Fibroblast of skin of right quadriceps (primary cell): ENCODE measurements around the gene HAUS7.

Experiments used
- DNase-seq: peaks from one replicate; pipeline ENCODE4 v3.0.0-alpha.2; 2013

Gene HAUS7

DNA sequence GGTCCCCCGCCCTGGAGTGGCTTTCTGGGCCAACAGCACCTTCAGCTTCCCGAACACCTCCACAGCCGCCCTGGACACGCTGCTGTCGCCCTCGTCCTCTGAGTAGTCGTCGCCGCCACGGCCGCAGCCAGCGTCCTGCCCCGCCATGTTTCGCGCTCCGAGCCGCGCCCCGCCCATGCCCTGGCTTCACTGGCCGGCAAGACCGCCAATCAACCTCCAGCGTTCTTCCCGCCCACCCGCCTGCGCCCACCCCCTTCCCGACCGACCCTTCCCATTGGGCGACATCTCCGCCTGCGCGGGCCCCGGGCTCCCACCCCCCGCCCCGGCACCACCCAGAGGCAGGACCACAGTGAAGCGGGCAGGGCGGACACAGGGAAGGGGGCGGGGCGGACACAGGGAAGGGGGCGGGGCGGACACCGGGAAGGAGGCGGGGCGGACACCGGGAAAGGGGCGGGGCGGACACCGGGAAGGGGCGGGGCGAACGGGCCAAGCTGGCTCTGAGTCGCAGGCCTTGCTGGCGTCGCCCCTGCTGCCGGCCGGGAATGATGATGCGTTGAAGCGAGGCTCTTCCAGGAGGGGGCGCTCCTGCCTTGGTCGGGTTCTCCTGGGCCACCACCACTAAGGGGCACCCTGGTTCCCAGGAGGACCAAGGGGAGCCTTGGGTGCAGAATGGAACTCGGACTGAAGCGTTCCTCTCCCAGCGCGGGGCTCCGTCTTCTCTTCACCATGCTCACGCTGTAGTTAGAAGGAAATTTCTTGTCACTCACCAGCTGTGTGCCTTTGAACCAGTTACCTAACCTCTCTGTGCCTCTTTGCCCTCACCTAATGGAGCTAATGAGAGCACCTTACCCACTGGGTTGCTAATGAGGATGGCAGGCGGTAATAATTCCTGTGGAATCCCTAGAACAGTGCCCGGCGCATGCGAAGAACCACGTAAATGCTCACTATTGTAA, at the start of gene HAUS7:
Gene HAUS7 (minus strand): TSS at position 166 of the 953 bp plus-strand sequence. CDS start 19 bp downstream, at position 147.
- peak; percentile 91 for DNase-seq

DNA sequence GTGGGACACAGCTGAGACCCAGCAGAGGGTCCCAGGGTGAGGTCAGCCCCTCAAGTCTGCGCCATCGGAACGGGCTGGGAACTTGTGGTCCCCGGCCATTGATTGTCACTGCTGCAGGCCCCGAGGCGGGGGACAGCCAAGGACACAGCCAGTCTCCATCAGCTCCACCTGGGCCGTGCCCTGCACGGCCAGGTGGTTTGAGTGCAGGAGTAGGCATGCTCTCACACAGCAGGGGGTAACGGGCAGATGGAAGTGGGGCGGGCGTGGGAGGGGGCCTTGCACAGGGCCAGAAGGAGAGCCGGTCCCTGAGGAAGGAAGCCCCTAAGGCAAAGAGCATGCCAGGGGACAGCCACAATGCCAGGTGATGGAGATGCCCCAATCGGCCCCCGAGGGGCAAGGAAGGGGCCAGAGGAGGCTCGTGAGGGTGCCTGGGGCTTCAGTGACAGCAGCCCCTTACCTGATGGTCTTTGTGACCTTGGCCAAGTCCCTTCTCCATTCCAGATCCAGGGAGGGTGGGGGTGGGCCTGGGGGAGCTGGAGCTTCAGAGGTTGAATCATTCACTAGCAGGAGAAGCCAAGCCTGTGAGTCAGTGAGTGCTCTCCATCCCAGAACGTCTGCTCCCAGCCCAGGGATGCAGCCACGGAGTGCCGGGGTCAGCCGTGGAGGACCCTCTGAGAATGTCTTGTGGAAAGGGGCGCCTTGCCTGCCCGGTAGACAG, 49.4 kb upstream of the HAUS7 start:
- DNase-seq = peak; percentile 55

DNA sequence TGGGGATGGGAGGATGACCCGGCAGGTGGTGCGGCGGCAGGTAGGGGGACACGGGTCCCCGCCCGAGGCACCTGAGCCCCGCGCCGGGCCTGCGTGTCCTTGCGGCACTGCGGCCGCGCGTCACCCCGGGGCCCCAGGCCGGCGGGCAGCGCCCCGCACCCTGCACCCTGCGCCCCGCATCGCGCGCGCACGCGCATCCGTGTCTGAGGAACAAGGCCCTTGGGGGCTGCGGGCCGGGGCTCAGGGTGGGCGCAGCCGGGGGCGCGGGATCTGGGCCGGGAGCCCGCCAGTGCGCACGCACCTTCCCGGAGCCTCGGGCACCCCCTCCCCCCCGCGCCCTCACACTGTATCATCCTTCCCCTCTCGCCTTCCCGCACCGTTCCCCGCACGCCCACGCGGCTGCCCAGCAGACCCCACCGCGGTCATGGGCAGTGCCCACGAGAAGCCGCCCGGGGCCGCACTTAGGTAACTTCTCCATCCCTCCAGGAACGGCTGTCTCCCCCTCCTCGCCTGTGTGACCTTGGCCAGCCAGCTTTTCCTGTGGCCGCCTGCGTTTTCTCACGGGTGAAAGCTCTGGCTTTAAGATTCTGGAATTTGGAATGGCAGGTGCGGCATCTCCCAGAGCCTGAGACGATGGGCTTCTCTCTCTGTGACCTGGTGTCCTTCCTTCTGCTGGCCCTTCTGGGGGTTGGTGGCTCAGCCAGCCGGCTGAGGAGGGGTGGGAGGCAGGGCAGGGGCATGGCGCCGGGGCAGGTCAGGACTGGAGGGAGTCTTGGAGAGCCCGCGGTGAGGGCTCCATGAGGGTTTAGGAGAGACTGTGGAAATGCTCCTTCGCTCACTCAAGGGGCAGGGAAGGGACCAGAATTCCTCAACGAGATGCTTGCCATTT, 47.8 kb upstream of the HAUS7 start:
- DNase-seq = no peak

DNA sequence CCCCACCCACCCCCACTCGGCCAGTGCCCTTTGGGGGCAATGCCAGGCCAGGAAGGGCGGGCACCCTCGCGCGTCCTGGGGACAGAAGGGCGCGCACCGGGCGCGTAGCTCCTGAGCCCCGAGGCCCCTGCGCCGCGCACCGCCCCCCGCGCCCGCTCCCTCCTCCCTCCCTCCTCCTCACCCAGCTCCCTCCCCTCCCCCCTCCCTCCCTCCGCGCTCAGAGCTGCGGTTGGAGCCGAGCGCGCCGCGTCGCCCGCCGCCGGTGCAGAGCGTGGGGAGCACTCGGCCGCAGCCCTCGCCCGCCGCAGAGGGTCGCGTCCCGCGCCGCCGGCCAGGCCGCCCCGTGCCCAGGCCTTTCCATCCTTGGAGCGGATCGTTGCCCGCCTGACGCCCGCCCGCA, 47.0 kb upstream of the HAUS7 start, which contains the start of gene ATP2B3:
Gene ATP2B3 (plus strand): TSS at position 220 of the 400 bp plus-strand sequence. CDS start 18,606 bp downstream, outside the sequence.
- no peak for DNase-seq

DNA sequence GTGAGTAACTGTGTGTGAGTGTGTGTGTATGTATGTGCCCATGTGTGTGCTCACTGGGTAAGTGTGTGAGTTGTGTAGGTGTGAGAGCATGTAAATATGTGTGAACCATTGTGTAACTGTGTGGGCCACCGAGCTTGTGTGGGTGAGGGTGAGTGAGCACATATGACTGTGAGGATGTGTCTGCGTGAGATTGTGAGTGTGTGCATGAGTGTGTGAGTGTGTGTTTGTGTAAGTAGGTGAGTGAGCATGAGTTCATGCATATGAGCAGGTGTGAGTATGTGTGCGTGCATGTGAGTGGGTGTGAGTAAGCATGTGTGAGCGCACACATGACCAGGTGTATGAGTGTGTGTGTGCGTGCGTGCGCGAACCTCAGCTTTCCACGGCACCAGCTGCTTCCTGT, 45.7 kb upstream of the HAUS7 start:
- no peak for DNase-seq

DNA sequence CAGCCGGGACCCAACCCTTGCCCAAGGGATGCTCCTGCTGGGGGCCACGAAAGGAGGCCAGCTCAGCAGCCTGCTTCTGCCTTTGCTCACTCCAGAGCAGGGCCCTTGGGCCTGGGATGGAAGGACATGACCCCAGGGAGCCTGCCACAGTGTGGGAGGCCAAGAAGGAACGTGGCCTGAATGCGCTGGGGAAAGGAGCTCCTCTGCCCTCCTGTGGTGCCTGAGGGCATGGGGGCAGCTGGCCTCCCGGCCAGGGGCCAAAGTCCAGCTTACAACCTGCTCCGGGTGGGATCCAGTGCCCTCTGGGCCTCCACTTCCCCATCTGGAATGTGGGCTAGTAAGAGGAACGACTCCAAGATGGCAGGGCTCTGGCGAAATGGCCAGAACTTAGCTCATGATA, 45.1 kb upstream of the HAUS7 start:
- no peak for DNase-seq

DNA sequence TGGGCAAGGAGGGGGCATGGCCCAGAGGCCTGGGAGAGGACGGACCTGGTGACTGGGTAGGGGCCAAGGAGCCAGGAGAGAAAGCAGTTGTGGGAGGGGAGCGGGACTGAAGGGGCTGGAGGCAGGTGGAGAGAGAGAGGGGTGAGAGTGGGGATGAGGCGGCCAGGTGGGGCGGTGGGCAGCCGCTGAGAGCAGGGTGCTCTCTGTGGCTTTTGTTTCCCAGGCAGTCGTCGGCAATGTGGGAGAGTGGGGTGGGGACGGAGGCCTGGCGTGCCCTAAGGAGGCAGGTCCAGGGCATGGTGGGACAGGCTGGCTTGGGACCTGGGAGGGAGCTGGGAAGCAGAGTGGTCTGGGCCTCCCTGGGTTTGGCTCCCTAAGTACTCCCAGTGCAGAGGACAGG, 43.9 kb upstream of the HAUS7 start:
- no peak for DNase-seq

DNA sequence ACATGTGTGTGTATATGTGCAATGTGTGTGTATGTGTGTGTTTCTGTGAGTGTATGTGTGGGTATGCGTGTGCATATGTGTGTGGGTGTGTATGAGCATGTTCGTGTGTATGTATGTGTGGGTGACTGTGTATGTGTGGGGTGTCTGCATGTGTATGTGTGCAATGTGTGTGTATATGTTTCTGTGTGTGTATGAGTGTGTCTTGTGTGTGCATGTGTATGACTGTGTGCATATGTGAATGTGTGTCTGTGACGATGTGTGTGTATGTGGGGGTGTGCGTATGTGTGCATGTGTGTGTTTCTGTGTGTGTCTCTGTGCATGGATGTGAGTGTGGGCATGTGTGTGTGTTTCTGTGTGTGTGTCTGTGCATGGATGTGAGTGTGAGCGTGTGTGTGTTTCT, 42.9 kb upstream of the HAUS7 start:
- no peak for DNase-seq

DNA sequence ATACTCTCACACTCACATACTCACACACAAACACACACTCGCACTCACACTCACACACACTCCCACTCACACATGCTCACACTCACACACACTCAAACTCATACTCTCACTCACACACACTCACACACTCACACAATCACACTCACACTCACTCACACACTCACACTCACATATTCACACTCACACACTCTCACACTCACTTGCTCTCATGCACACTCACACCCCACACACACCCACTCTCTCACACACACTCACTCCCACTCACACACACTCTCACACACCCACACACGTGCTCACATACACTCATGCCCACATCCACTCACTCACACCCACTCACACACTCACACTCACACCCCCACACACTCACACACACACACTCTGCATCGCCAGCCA, 42.1 kb upstream of the HAUS7 start:
- no peak for DNase-seq

DNA sequence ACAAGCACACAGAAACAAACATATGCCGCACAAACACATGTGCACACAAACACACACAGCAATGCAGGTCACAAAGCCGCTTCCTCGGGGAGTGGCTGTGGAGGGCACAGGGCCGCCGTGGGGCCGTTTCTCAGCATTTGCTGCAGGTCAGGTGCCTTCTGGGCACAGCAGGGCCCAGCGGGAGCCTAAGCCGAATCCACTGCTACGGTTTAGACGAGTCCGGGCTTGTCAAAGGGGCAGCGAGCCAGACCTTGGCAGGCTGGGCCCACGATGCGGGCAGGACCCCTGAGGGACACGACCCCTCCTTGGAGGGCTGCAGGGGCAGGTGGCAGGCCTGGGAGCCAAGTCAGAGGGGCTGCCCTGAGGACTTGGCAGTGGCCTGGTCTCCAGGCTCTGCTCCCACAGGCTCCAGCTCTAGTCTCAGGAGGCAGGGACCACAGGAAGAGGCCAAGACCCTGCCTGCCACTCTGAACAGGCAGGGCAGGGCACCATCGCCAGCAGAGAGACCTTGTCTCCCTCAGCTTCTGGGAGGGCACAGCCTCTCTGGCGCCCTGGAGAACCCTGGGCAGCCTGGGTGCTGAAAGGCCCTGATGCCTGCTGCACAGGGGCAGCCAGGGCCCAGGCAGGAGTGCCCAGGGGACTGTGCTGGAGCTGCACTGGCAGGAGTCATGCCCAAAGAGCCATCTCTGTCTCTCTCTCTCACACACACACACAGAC, 41.6 kb upstream of the HAUS7 start:
- DNase-seq = no peak

DNA sequence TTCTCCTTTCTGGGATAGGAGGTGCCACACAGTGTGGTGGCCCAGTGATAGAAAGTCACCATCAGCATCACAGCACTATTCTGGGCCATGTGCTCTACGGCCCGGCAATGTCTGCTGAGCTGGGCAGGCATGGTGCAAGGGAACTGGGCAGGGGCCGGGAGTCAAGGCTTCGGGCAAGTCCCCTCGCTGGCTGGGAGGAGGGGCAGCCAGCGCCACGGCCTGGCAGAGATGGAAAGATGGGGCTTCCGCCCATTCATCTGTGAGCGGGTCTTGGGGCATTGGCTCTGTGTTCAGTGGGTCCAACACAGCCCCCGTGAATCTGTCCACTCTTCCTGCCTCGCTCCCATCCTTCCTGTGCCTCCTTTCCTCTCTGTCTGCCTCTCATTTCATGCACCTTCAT, 40.0 kb upstream of the HAUS7 start:
- no peak for DNase-seq

DNA sequence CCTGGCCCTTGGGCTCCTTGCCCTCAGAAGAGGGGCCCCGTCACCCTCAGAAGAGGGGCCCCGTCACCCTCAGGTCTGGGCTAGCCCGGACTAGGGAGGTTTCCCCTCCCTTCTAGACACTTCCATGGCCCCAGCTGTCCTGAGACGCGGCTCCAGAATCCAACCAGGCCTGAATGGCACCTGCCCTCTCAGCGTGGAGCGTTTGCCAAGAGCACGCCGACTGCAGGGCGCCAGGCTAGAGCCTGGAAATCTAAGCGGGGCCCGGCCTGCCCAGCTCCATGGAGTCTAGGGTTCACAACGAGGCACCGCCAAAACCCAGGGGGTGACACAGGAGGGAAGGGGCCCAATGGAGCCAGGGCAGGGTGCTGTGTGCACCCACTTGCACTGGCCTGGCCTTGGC, 39.2 kb upstream of the HAUS7 start:
- DNase-seq = no peak

DNA sequence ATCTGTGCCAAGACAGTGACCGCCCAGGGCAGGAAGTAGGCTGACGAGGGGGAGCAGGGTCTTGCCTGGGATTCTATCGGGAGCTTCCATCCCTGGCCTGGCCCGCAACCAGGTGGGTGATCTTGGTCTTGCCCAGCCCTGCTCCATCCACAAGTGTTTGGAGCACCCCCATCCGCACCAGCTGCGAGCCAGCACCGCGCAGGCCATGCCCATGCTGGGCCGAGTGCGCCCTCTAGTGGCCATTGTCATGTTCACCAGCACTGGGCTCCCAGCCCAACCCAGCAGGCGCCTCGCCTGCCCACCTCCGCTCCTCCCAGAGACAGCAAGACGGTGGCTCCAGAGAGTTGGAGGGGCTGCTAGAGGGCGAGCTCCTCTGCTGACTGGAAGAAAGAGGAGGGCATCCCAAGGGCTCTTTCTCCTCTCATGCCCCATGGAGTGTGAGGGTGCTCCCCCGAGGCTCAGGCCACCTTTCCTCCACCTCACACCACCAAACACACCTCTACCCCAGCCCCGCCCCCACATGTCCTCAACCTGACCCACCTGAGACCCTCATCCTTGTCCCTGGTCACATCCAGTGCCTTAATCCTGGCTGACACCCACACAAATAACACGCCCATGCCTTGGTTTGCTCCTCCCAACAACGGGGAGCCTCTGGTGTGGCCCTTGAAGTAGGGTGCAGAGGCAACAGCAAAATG, 37.3 kb upstream of the HAUS7 start:
- peak; percentile 62 for DNase-seq

DNA sequence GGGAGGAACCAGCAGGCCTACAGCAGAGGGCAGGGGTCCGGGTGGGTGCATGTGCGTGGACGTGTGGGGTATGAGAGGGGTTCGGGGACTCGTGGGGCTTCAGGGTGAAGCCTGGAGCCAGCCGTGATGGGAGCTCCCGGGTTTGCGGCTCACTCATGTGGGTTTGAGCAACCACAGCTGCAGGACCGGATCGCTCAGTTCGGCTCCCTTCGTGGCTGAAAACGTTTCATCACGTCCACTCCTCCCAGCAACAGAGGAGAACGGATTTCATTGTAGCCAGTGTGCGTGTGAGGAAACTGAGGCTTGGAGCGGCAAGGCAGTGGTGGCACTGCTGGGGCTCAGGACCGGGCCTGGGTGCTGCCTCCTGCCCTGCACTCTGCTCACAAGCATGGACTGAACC, 35.0 kb upstream of the HAUS7 start:
- DNase-seq = no peak

DNA sequence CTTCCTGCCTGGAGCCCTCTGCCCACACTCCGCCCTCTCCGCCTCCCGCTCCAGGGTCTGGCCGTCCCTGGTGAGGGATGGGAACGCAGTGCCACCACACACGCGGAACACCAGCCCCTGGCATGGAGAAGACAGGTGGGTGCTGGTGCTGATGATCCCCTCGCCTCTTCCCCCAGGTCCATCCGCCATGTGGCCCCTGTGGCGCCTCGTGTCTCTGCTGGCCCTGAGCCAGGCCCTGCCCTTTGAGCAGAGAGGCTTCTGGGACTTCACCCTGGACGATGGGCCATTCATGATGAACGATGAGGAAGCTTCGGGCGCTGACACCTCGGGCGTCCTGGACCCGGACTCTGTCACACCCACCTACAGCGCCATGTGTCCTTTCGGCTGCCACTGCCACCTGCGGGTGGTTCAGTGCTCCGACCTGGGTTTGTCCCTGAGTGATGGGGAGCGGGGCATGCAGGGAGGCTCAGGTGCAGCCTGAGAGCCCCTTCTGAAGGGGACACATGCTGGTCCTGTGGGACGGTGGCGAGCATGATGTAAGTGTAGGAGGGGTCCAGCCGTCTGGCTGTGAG, 34.2 kb upstream of the HAUS7 start:
- DNase-seq = no peak

DNA sequence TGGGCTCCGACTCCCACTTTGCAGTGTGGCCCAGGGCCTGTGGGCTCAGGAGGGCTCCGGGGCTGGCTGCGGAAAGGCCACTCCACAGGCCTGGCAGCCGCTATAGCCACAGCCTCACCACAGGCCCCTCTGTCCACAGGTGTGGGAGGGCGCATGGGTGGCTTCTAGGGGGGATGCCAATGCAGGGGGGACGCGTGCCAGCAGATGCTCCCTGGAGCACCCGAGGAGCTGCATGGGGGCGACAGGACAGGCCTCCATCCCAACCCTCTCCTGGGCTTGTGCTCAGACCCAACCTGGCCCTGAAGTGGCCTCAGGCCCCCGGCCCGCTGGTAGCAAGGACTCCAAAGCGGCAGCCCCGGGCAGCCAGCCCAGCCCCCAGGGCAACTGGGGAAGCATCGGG, 32.4 kb upstream of the HAUS7 start:
- no peak for DNase-seq

DNA sequence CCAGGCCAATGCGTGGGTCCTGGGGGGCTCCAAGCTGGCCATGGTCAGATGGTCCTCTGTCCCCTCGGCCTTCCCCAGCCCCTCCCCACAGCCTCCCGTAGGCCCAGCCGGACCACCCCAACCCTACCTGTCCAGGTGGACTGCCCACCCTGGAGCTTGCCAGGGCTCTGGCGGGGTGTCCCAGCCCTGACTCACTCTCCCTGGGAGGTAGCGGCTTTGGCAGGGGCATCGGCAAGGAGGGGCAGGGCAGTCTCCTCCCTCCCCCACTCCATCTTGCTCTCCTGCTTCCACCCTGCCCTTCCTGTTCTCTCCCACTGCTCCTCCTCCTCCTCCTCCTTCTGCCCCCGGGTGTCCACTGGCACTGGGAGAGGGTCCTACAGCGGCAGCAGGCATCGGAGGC, 31.8 kb upstream of the HAUS7 start:
- no peak for DNase-seq

DNA sequence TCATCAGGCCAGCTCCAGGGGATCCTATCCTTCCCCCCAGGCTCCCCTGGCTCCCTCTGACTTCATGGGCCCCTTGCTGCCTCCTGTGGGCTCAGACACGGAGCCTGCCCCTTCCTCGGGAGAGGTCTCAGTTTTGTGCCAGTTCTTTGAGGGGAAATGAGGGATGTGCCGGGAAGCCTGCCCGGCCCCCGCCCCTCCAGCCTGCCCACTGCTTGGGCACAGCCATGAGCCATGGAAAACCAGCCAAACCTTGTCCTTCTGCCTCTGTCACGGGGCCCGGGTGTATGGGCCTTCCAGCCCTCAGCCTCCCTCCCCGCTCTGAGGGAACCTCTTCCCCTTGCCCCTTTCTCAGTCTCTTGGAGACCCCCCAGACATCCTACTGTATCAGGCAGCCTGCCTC, 31.2 kb upstream of the HAUS7 start:
- no peak for DNase-seq

DNA sequence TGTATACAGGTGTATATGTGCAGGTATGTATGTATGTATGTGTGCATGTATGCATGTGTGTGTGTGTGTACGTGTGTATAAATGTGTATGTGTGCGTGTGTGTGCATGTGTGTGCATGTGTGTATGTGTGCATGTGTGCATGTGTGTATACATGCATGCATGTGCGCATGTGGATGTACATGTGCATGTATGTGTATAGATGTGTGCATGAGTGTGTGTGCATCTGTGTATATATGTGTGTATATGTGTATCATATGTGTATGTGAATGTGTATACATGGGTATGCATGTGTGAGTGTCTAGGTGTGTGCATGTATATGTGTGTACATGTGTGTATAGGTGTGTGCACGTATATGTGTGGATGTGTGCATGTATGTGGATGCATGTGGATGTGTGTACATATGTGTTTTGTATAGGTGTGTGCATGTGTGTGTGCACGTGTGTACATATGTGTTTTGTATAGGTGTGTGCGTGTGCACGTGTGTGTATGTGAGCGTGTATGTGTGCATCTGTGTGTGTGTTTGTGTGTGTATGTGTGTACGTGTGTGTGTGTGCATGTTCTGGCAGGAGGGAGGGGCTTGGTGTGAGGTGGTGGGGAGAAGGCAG, 30.4 kb upstream of the HAUS7 start:
- no peak for DNase-seq

DNA sequence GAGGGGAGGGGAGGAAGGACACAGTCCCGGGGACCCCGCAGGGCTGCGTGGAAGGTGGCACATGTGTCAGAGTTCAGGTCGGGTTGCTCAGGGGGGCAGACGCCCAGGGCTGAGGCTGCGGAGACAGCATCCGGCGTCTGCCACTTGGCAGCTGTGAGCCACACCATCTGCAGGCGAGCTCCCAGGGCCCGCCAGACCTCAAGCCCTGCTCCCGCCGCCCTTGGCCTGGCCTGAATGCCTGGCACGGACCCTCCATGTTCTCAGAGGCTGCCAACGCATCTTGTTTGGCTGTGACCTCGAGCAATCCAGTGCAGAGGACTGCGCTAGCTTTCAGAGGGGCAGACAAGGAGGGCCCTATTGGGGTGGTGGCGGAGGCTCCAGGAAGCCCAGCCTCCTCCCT, 29.5 kb upstream of the HAUS7 start:
- DNase-seq = no peak

DNA sequence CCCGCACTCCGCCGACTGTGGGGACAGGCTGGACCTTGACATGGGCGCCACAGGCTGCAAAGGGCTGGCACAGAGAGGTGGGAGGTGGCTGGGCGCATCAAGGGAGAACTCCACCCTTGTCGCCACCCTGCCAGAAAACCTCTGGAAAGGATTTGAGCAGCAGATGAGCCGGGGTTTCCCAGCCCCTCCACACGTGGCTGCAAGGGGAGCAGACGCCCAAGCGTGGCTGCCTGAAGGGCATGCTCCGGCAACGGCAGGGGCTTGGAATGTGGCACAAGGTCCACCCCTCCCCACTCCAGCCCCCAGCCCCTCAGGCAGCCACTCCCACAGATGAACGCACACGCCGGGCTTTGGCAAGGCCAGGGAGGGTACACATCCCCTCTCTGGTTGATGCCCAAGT, 29.0 kb upstream of the HAUS7 start:
- DNase-seq = no peak
